Endodermal cell (in vitro differentiated cells): ENCODE data around the gene BTAF1. TPM values are rescaled to one million over a fixed set of nuclear protein-coding genes. Genes with fewer than 3 reads are reported as not detected.

Experiments
- DNase-seq: peaks from one replicate; pipeline ENCODE4 v3.0.0-alpha.2; 2017
- H3K27ac ChIP-seq: 2 replicates; pipeline ENCODE4 v1.5.1; 2013; ENCODE audit warnings: mild to moderate bottlenecking, low read depth, low read length, moderate library complexity
- H3K27me3 ChIP-seq: 2 replicates; pipeline ENCODE4 v1.6.1; 2013; ENCODE audit warnings: mild to moderate bottlenecking, low read length, moderate library complexity; ENCODE audit not compliant: insufficient read depth, control insufficient read depth, poor library complexity, severe bottlenecking
- H3K36me3 ChIP-seq: 2 replicates; pipeline ENCODE4 v1.7.0; 2013; ENCODE audit warnings: mild to moderate bottlenecking, low read length, moderate library complexity; ENCODE audit not compliant: control insufficient read depth, insufficient read depth
- H3K4me1 ChIP-seq: one replicate; pipeline ENCODE4 v1.7.0; 2013; ENCODE audit warnings: low read length; ENCODE audit not compliant: control insufficient read depth, insufficient read depth
- H3K4me3 ChIP-seq: 2 replicates; pipeline ENCODE4 v1.5.1; 2013; ENCODE audit warnings: mild to moderate bottlenecking, low read length, moderate library complexity
- H3K9ac ChIP-seq: 2 replicates; pipeline ENCODE4 v1.6.1; 2013; ENCODE audit warnings: mild to moderate bottlenecking, low read length, moderate library complexity; ENCODE audit not compliant: poor library complexity, severe bottlenecking; ENCODE audit errors: extremely low read depth
- H3K9me3 ChIP-seq: 2 replicates; pipeline ENCODE4 v1.6.1; 2013; ENCODE audit warnings: mild to moderate bottlenecking, low read length, moderate library complexity; ENCODE audit not compliant: control insufficient read depth
- H3K27ac Mint-ChIP-seq: 2 replicates; pipeline ENCODE4 v1.8.0; 2020; ENCODE audit warnings: mixed read lengths
- H3K27me3 Mint-ChIP-seq: 2 replicates; pipeline ENCODE4 v1.8.0; 2021; ENCODE audit warnings: mild to moderate bottlenecking, mixed read lengths; ENCODE audit not compliant: insufficient read depth
- H3K36me3 Mint-ChIP-seq: 2 replicates; pipeline ENCODE4 v1.8.0; 2020; ENCODE audit warnings: low read depth, mixed read lengths
- H3K4me1 Mint-ChIP-seq: 2 replicates; pipeline ENCODE4 v1.8.0; 2020; ENCODE audit warnings: mixed read lengths
- H3K4me3 Mint-ChIP-seq: 2 replicates; pipeline ENCODE4 v1.8.0; 2020; ENCODE audit warnings: mild to moderate bottlenecking, moderate library complexity, mixed read lengths
- H3K9me3 Mint-ChIP-seq: 2 replicates; pipeline ENCODE4 v1.8.0; 2020; ENCODE audit warnings: mild to moderate bottlenecking, mixed read lengths
- WGBS, 2 experiments: methylation state at CpG; one replicate each; pipeline versions ENCODE4 v1.1.5 to v1.1.7; 2013; ENCODE audit warnings: missing lambda C conversion rate in 2 of 2, mixed read lengths in 1 of 2; ENCODE audit not compliant: insufficient coverage in 1 of 2, insufficient read length in 1 of 2; 5-methylcytosine and 5-hydroxymethylcytosine counted together
- total RNA-seq, 2 donors: library from RNA; stranded (reverse); fragmentation: NEBNext Ultra II Directional in 1 of 2; extraction: Animal tissue kit (Norgen Biotek cat#: 25700) in 1 of 2; gene quantifications; 2 replicates in 1 of 2; 3 replicates in 1 of 2; pipeline ENCODE4 v1.2.1, GENCODE V29; 2021
- TF ChIP-seq, protein P1 (sequence below): fragments of 200-600 bp; sonication (generic); conservative IDR thresholded peaks from 2 replicates; pipeline ENCODE4 v1.5.0; 2021; ENCODE audit warnings: antibody characterized with exemption, mild to moderate bottlenecking

The BTAF1 gene
- total RNA-seq, 2 donors from 2014 or later: 46.2 to 54.3 TPM

DNA sequence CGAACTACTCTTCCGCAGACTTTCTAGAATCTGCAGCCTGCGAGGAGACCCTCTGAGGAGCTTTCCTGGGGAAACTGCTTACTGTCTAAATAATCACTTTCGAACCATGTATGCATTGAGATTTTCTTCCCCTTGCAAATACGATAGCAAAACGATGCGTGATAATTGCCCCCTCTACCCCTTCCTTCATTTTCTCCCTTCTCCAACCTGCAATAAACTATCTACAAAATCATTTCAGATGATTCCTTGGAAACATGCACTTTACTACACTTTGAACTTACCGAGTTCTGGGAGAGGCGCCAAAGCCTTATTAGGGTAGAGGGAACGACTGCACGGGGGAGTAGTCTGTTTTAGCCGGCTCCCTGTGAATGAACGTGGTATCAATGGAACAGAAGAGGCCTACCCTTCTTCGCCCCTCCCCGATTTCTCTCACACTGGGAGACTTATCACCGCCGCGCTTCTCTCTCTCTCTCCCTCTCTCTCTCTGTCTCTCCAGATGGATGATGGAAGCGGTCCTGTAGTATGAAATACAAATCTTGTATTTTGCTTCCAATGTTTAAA lies 14.4 kb upstream of the BTAF1 start, which contains the start of gene FGFBP3:
FGFBP3 (minus strand) TSS at position 370 of the 561 bp plus-strand sequence. CDS start 517 bp downstream, outside the sequence.
- Histone ChIP-seq H3K4me3 (peak within 1 kb of the TSS; percentile 78), H3K9ac (peak within 1 kb of the TSS; percentile 27), H3K27ac (peak within 1 kb of the TSS; percentile 76), H3K36me3 (peaks cover 6% of the 10 kb centered on the region), H3K9me3 (no peaks in the 10 kb centered on the region), H3K27me3 (peaks cover 4% of the 10 kb centered on the region), H3K4me1 (no peaks in the 10 kb centered on the region)
- DNase-seq: peak; percentile 83
- Mint-ChIP-seq H3K4me1 (peaks cover 13% of the 10 kb centered on the region), H3K9me3 (no peaks in the 10 kb centered on the region), H3K4me3 (peak within 1 kb of the TSS; percentile 75), H3K27ac (peak within 1 kb of the TSS; percentile 54), H3K36me3 (peaks cover 17% of the 10 kb centered on the region), H3K27me3 (peaks cover 9% of the 10 kb centered on the region)
- TF ChIP-seq, protein P1, sequence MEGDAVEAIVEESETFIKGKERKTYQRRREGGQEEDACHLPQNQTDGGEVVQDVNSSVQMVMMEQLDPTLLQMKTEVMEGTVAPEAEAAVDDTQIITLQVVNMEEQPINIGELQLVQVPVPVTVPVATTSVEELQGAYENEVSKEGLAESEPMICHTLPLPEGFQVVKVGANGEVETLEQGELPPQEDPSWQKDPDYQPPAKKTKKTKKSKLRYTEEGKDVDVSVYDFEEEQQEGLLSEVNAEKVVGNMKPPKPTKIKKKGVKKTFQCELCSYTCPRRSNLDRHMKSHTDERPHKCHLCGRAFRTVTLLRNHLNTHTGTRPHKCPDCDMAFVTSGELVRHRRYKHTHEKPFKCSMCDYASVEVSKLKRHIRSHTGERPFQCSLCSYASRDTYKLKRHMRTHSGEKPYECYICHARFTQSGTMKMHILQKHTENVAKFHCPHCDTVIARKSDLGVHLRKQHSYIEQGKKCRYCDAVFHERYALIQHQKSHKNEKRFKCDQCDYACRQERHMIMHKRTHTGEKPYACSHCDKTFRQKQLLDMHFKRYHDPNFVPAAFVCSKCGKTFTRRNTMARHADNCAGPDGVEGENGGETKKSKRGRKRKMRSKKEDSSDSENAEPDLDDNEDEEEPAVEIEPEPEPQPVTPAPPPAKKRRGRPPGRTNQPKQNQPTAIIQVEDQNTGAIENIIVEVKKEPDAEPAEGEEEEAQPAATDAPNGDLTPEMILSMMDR: no peak
- 2 to 3% methylated on average over 7 to 19 of the region's 19 CpGs for WGBS, 2 experiments

- H3K4me1 ChIP-seq: no peaks in the 10 kb centered on the region
- DNase-seq: no peak
- peaks cover 6% of the 10 kb centered on the region for H3K27me3 ChIP-seq
- TF ChIP-seq, protein P1: no peak
- Mint-ChIP-seq H3K27ac (no peak overlapping the region), H3K36me3 (peaks cover 10% of the 10 kb centered on the region), H3K9me3 (no peaks in the 10 kb centered on the region), H3K4me1 (peaks cover 13% of the 10 kb centered on the region), H3K4me3 (no peak overlapping the region), H3K27me3 (peaks cover 16% of the 10 kb centered on the region)
- H3K4me3 ChIP-seq: no peak overlapping the region
- H3K9ac ChIP-seq: no peak overlapping the region
- no peaks in the 10 kb centered on the region for H3K9me3 ChIP-seq
- peaks cover 6% of the 10 kb centered on the region for H3K36me3 ChIP-seq
- WGBS, 2 experiments: 93 to 100% methylated on average over 3 to 4 of the region's 4 CpGs
- H3K27ac ChIP-seq: no peak overlapping the region
These were observed 13.1 kb upstream of the BTAF1 start for GRCh38 chr10:91910467-91910866.

DNA sequence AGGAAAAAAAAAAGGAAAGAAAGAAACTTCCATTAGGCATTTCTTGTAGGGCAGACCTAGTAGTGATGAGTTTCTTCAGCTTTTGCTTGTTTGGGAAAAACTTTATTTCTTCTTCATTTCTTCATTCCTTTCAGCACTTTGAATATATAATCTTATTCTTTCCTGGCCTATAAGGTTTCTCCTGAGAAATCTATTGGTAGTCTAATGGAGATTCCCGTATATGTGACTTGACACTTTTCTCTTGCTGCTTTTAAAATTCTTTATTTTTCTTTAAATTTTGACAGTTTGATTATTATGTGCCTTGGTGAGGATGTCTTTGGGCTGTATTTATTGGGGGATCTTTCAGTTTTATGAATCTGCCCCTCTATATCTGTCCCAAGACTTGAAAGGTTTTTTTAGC lies 3.9 kb upstream of the BTAF1 start:
- TF ChIP-seq, protein P1: no peak
- peaks cover 29% of the 10 kb centered on the region for H3K9me3 ChIP-seq
- no peak overlapping the region for H3K27ac ChIP-seq
- H3K9ac ChIP-seq: no peak overlapping the region
- H3K4me1 ChIP-seq: no peaks in the 10 kb centered on the region
- no peak overlapping the region for H3K27ac Mint-ChIP-seq
- peaks cover 14% of the 10 kb centered on the region for H3K27me3 Mint-ChIP-seq
- no peaks in the 10 kb centered on the region for H3K36me3 ChIP-seq
- peaks cover 2% of the 10 kb centered on the region for H3K36me3 Mint-ChIP-seq
- no peak for DNase-seq
- WGBS, 2 experiments: 100% methylated on average over 1 of the region's 1 CpG; no CpG with 5 or more reads in 1 of the 2 experiments
- H3K4me3 ChIP-seq: no peak overlapping the region
- peaks cover 4% of the 10 kb centered on the region for H3K9me3 Mint-ChIP-seq
- H3K27me3 ChIP-seq: no peaks in the 10 kb centered on the region
- H3K4me3 Mint-ChIP-seq: no peak overlapping the region
- peaks cover 6% of the 10 kb centered on the region for H3K4me1 Mint-ChIP-seq
